Measurements from ENCODE around the gene NAA60.

DNA sequence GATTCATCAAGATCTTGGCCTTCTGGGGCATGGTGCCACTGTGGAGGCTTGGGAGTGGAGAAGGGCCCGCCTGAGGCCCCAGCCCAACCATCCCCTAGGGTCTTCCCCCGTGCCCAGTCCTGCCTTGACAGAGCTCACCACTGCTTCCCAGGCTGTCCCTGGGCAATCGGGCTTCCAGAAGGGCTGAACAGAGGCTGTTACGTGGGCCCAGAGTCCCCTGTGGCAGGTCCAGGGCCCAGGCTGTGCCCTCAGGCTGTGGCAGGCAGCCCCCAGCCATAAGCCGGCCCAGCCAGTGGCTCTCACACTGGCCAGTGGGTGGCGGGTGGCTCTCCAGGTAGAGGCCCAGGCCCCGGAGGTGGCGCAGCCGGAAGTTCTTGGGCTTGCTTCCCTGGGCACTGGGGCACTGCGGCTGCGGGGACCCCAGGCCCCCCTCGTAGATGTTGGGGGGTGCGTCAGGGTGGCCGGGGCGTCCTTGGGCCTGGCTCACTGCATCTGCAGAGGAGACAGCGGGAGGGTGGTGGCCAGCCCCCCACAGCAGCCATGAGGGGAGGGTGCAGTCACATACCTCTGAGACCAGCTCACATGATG, 51.0 kb downstream of the NAA60 start:
- TF ChIP-seq, protein P1, sequence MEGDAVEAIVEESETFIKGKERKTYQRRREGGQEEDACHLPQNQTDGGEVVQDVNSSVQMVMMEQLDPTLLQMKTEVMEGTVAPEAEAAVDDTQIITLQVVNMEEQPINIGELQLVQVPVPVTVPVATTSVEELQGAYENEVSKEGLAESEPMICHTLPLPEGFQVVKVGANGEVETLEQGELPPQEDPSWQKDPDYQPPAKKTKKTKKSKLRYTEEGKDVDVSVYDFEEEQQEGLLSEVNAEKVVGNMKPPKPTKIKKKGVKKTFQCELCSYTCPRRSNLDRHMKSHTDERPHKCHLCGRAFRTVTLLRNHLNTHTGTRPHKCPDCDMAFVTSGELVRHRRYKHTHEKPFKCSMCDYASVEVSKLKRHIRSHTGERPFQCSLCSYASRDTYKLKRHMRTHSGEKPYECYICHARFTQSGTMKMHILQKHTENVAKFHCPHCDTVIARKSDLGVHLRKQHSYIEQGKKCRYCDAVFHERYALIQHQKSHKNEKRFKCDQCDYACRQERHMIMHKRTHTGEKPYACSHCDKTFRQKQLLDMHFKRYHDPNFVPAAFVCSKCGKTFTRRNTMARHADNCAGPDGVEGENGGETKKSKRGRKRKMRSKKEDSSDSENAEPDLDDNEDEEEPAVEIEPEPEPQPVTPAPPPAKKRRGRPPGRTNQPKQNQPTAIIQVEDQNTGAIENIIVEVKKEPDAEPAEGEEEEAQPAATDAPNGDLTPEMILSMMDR (conservative IDR thresholded peaks at IDR 0.05) = no peak
- no peak for TF ChIP-seq EZH2 (IDR thresholded peaks at IDR 0.05; ENCODE audit: low read depth)

All from PC-9 (cell line).